NT2/D1 (cell line): ENCODE measurements around the gene JDP2.

Experiments
- SUZ12 ChIP-seq: IDR thresholded peaks from 2 replicates; pipeline ENCODE4 v1.6.1; 2011; ENCODE audit not compliant: insufficient read length, insufficient read depth; ENCODE audit errors: extremely low read depth
- YY1 ChIP-seq: IDR thresholded peaks from 2 replicates; pipeline ENCODE4 v1.6.1; 2011; ENCODE audit not compliant: insufficient read length, insufficient read depth
- ZNF274 ChIP-seq: IDR thresholded peaks from 2 replicates; pipeline ENCODE4 v1.6.1; 2011; ENCODE audit warnings: mild to moderate bottlenecking, low read depth, low read length

DNA sequence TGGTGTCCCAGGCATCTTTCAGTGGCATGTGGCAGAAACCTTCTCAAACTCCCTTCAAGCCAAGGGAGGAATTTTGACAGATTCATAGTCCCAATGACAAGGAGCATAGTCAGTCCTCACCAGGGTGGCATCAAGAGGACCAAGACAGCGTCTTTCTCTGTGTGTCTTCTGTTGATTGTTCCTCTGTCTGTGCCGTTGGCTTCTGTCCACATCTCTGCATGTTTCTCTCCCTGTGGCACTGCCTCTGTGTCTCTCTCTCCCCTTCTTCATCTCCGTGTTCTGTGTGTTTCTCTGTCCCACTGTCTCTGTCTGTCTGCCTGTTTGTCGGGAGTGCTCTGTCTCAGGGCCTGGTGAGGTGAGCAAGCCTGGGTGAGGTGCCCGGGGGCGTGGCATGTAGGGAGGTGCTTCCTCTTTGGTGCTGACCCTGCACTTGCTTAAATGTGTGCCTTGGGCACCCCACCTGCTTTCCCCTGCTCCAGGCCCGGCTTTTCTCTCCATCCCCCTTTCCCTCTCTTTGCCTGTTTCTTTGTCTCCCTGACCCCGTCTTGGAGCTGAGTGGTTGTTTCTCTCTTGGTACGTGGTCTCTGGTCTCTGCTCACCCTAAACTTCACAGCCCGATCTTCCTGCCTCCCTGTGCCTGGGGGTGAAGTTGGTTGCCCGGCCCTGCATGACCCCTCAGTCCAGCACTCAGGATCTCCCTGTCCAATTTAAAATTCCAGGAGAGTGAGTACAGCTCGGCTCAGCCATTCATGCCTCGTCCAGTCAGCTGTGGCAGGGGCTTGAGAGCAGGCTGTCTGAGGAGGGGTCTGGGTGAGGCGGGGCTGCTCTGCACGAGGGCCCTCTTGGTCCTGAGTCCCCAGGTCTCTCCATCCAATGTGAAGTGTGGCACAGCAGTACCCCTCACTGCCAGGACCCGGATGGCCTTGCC, 28.5 kb downstream of the JDP2 start:
- no peak for TF ChIP-seq YY1
- TF ChIP-seq ZNF274 = no peak
- no peak for TF ChIP-seq SUZ12
